NCI-H1105 treated with DMSO at 0.1 percent for 48 hours (cell line): ENCODE results near the gene SUSD2.
"Not testable (repeated sequence)": the region's sequence is repeated elsewhere in the genome, so short reads cannot be mapped to it uniquely, and the experiment has no call there.

ENCODE experiments used
- DNase-seq: peaks from one replicate; lab custom pipeline; 2025; lab: John Stamatoyannopoulos, UW

Gene SUSD2, protein sequence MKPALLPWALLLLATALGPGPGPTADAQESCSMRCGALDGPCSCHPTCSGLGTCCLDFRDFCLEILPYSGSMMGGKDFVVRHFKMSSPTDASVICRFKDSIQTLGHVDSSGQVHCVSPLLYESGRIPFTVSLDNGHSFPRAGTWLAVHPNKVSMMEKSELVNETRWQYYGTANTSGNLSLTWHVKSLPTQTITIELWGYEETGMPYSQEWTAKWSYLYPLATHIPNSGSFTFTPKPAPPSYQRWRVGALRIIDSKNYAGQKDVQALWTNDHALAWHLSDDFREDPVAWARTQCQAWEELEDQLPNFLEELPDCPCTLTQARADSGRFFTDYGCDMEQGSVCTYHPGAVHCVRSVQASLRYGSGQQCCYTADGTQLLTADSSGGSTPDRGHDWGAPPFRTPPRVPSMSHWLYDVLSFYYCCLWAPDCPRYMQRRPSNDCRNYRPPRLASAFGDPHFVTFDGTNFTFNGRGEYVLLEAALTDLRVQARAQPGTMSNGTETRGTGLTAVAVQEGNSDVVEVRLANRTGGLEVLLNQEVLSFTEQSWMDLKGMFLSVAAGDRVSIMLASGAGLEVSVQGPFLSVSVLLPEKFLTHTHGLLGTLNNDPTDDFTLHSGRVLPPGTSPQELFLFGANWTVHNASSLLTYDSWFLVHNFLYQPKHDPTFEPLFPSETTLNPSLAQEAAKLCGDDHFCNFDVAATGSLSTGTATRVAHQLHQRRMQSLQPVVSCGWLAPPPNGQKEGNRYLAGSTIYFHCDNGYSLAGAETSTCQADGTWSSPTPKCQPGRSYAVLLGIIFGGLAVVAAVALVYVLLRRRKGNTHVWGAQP

DNA sequence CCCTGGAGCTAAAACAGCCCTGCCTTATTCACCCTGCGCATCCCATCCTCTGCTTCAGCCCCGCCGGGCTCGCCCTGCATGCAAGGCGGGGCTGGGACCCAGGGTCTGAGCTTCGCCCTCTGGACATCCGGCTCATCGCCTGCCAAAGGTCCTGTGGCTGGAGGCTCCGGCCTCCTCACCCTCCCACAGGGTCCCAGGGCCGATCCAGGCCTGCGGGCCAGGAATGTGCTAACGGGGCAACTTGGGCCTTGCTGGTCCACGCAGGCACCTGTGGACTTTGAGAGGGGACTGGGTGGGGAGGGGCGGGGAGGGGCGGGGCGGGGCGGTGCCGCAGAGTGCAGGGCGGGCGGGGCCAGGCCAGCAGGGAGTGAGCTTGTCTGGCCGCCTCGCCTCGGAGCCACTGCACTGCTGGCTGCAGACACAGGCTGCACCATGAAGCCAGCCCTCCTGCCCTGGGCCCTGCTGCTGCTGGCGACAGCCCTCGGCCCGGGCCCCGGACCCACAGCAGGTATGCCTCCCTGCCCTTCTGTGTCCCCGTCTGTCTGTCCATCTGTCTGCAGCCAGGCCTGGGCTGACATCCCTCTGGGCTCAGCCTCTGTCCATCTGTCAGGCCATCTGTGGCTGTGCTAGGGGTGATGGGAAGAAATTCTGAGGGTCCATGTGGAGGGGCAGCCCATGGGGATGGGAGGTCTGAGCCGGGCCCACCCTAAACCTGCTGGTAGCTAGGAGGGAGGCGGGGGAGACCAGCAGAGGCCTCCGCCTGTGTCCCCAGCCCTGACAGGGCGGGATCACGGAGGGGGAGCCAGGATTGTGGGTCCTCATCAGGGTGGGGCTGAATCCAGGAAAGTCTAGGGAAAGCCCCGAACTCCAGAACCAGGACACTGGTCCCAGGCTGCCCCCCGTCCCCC lies at the start of gene SUSD2:
TSS of gene SUSD2 (plus strand) at position 400 of the 908 bp plus-strand sequence. CDS start at position 433, 33 bp downstream.
- DNase-seq, result no peak

DNA sequence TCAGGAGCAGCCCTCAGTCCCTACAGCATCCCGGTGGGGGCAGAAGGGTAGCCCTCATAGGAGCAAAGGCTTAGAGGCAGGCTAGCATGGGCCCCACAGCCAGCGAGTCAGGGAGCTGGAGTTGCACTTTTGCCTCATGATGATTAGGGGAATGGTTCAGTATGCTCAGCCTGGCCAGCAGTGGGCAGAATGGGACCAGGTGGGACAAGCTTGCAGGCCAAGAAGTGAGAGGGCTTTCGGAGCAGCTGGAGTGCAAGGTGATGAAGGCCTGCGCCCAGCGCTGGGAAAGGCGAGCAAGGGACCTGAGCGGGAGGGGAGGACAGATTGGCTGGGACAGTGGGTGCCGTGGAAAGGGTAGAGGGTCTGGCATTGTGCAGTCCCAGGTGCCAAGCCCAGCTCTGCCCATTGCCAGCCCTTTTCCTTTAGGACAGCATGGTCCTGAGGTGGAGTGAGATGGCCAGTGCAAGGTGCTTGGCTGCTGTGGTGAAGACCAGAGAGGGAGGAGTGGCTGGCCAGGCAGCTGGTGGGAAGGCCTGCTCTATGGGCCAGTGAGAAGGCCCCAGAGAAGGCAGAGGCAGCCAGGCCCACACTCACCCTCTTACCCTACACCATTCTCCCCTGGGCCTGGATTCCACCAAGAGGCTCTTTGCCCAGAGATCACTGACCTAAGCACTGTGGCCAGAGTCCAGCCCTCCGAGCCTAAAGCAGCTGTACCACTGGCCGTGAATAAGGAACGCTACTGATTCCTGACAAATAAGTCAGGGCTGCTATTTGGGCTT lies 47.9 kb upstream of the SUSD2 start:
- no peak for DNase-seq

GRCh38 chr22:24134090-24134846 lies 47.0 kb upstream of the SUSD2 start:
- DNase-seq, result no peak

DNA sequence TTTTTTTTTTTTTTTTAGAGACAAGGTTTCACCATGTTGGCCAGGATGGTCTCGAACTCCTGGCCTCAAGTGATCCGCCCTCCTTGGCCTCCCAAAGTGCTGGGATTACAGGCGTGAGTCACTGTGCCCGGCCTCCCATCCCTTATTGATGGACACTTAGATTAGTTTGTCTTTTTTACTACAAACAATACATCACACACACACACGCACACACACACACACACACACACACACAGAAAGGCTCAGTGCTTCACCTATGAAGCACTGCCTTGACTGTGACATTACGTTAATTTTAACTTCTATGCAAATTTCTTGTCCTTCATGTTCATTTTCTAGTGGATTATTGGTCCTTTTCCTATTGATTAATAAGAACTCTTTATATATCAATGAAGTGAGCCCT lies 44.8 kb upstream of the SUSD2 start:
- DNase-seq, result not testable (repeated sequence)

DNA sequence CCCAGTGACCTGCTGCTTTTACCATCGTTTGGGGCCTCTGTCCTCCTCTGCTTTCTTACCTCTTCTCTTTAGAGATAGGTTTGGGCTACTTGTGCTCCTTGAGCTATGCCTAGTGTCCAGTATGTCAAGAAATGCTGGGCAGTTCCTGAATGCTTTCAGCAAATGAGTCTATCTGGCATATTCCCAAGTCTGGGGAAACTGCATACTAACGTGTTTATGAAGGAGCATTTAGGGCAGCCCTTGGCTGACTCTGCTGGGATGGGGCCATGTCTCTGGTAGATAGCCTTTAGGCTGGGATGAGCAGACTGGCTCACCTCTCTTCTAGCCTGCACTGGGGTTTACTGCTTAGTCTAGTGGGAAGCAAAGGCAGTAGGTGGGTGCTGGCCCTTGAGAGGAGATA lies 43.7 kb upstream of the SUSD2 start:
- no peak for DNase-seq

- DNase-seq, result no peak
Observed at GRCh38 chr22:24138649-24139420, 42.5 kb upstream of the SUSD2 start.

- no peak for DNase-seq
Observed at GRCh38 chr22:24140357-24140756, 40.9 kb upstream of the SUSD2 start.

DNA sequence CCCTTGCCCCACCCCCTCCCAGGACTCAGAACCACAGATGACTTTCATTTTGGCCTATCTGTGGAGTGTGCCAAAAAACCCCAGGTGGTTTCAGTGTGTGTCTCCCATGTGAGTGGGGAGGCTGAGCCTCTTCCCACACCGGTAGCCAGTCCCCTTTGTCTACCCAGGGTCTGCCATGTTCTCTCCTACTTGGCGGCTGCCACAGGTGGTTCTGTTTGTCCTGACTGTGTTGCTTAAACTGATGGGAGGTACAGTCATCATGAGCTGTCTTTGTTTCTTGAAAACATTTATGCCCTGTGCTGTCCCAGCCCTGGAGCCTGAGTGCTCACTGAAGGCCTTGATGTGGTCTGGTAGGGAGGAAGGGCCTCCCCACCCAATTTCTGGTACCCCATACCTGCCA lies 39.7 kb upstream of the SUSD2 start:
- no peak for DNase-seq

DNA sequence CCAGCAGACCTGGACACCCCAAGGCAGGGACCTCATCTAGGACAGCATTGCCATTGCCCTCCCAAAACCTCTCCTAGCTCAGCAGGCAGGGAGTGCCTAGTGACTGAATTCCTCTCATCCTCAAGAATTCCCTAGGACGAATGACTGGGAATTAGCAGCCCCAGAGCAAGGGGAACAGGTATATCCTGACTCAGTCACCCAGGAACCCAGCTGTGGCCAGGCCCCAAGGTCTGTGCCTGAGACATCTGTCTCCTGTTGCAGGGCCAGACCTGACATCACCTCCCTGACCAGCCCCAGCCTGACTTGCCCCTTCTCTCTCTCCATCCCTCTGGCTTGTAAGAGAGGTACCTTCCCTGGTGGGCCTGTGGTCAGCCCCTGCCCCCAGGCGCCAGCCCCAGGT lies 39.0 kb upstream of the SUSD2 start:
- no peak for DNase-seq

- DNase-seq, result no peak
Observed at GRCh38 chr22:24142831-24143230, 38.5 kb upstream of the SUSD2 start.

DNA sequence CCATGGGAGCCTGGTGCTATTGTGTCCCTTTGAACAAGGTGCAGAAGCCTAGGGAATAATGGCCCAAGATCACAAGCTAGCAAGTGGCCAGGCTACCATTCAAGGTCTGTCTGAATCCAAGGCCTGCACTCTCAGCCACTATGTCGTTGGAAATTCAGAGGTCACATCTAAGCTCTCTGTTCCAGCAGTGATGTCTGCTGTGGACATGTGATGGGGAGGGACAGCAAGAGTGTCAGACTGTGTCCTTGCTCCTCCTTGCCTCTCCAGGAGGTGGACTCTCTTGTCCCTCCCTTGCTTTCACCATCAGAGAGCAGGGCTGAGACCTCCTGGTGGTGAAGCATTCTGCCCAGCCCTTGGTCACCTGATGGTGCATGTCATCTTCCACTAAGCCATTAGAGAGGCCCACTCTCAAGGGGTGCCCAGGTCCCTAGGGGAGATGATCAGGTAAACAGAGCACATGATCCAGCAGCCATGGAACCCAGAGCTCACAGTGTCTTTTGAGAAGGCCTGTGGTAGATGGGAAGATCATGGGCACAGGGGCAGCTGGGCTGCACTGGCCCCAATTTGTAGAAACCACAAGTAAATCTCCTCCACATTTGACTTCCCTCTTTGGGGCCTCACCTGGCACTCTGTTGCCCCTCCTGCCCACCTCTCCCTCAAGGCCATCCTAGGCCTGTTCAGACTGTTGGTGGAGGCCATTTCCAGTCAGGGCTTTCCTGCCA lies 37.1 kb upstream of the SUSD2 start:
- no peak for DNase-seq

- no peak for DNase-seq
Observed at GRCh38 chr22:24144778-24145085, 36.6 kb upstream of the SUSD2 start.

DNA sequence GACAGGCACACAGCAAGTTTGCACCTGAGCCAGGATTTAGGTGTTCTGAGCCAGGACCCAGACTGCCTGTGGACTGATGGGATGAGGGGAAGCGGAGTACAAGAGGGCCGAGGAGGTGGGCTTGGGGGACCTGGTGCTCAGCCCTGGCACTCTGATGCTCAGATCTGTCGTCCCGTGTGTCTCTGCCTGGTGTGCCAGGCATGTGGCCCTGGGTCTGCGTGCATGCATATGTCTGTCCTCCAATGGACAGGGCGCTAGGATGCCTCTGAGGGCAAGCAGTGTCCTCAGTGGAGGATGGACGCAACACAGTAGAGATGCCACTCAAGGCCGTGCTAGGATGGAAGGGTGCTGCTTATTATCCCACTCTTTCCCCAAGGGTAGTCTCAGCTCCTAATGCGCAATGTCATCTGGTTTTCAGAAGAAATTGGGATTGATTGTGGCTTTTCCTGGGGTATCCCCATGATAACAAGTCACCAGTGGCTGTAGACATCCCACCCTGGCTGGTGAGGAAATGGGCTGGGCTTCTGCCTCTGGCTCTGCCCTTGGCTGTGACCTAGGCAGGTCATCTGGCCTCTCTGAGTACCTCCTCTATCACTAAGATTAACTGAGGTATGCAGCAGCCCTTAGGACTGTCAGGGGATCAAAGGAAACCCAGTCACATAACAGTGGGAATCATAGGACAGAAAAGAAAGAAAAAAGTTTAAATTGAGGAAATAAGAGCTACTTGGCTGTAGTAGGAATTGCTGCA lies 35.7 kb upstream of the SUSD2 start:
- DNase-seq, result no peak

DNA sequence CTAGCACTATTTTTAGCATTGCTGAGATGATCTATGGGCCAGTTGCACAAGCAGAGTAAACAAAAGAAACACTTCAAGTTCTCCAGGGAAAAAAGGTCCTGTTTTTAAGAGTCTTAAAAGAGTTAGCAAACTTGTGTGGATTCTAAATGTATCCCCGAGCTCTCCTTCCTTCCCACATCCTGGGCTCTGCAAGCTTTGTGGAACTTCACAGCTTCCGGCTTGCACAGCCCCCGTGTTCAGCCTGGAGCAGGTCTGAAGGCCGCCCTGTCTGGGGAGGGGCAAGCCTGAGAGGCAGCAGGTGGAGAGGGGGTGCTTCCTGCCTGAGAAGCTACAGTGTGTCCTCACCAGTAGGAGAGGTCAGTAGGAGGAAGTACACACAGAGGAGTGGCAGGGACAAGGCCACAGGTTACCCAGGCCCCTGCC lies 35.1 kb upstream of the SUSD2 start:
- no peak for DNase-seq

DNA sequence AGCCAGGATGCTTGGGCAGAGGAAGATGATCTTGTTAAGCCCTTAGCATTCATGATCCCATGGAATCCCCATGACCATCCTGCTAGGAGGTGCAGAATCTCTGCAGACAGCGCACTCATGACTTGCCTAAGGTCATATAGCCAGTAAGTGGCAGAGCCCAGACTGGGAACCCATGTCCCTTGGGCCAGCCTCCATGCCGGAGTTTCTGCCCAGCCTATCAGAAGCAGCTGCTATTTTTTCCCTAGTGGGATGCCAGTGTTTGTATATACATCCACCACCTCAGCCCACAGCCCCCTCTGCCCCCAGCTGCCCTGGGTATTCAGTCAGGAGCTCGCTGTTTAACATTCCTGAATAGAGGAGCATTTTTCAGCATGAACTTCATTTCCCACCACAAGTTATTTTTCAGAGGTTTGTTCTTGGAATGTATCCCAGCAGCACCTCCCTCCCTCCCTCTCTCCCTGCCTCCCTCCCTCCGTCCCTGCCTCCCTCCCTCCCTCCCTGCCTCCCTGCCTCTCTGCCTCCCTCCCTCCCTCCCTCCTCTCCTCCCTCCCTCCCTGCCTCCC lies 34.4 kb upstream of the SUSD2 start:
- no peak for DNase-seq

DNA sequence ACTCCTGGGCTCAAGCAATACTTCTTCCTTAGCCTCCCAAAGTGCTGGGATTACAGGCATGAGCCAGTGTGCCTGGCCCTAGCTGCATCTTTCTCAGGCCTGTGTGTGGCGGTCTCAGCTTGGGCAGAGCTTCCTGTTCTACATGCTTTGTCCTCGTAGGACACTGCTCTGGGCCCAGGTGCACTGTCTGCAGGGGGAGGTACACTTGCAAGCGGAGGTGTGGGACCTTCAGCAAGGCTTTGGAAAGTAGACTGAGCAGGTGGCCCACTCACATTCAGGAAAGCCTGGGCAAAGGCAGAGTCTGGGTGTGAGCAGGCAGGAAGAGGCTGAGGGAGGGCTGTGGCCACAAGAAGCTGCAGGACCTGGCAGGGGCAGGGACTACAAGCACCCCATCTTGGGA lies 33.6 kb upstream of the SUSD2 start:
- no peak for DNase-seq

- no peak for DNase-seq
Observed at GRCh38 chr22:24148266-24149197, 32.8 kb upstream of the SUSD2 start.
